Thyroid gland (tissue), 4 donors: ENCODE measurements around the gene SLC38A10. TPM values are rescaled to one million over a fixed set of nuclear protein-coding genes. Genes with fewer than 3 reads are reported as not detected.
"Not testable (repeated sequence)": the region's sequence is repeated elsewhere in the genome, so short reads cannot be mapped to it uniquely, and the experiment has no call there.

Experiments used
- DNase-seq, 2 donors: peaks; one replicate each; pipeline ENCODE4 v3.0.0-alpha.2; 2019
- H3K27ac ChIP-seq, 3 donors: fragments of 200-600 bp; sonication (generic); 1 replicate in 2 of 3; 2 replicates in 1 of 3; pipeline ENCODE4 v1.5.1; 2016 to 2019; ENCODE audit warnings: mild to moderate bottlenecking in 1 of 3, moderate library complexity in 1 of 3
- H3K27me3 ChIP-seq: fragments of 200-600 bp; sonication (generic); one replicate; pipeline ENCODE4 v1.5.1; 2019
- H3K36me3 ChIP-seq, 2 donors: fragments of 200-600 bp; sonication (generic); one replicate each; pipeline ENCODE4 v1.5.1; 2016 to 2019
- H3K4me1 ChIP-seq, 2 donors: fragments of 200-600 bp; sonication (generic); one replicate each; pipeline ENCODE4 v1.5.1; 2017 to 2019
- H3K4me3 ChIP-seq, 3 donors: fragments of 200-600 bp; sonication (generic); replicated peaks in 1 of 3; 1 replicate in 2 of 3; 2 replicates in 1 of 3; pipeline ENCODE4 v1.5.1; 2016; ENCODE audit warnings: mild to moderate bottlenecking in 1 of 3
- H3K9me3 ChIP-seq: fragments of 200-600 bp; sonication (generic); one replicate; pipeline ENCODE4 v1.5.1; 2017
- POLR2A ChIP-seq, 2 donors: fragments of 450-650 bp; IDR thresholded peaks; one replicate each; pipeline ENCODE4 v1.6.1; 2017; ENCODE audit warnings: antibody characterized with exemption in 2 of 2, mild to moderate bottlenecking in 2 of 2, moderate library complexity in 1 of 2
- WGBS, 2 donors: methylation state at CpG; one replicate each; pipeline ENCODE4 v1.1.5; 2017; 5-methylcytosine and 5-hydroxymethylcytosine counted together
- intact Hi-C: fragments of 100-400 bp; cut with DNase I; formaldehyde crosslinking; loops from one replicate; pipeline ENCODE4 v1.15.1; 2023
- total RNA-seq, 4 donors: library from RNA; depleted of rRNA; stranded (reverse); fragments of >200 nt; gene quantifications; one replicate each; pipeline ENCODE4 v1.2.3, GENCODE V29; 2016
- TF ChIP-seq, protein P1 (sequence below), 6 experiments: fragments of 200-600 bp in 3 of 6; fragments of 450-650 bp in 3 of 6; sonication (generic) in 3 of 6; IDR thresholded peaks; one replicate each; pipeline ENCODE4 v1.5.1; 2016 to 2019; ENCODE audit warnings: antibody characterized with exemption in 6 of 6, mild to moderate bottlenecking in 2 of 6, inconsistent platforms in 1 of 6, moderate library complexity in 1 of 6

SLC38A10 gene
- total RNA-seq, 4 donors from 2014 or later, result 81.8 to 140 (median 121) TPM

- no peak for DNase-seq
- no peak for TF ChIP-seq POLR2A (IDR thresholded peaks at IDR 0.05)
- TF ChIP-seq, protein P1, sequence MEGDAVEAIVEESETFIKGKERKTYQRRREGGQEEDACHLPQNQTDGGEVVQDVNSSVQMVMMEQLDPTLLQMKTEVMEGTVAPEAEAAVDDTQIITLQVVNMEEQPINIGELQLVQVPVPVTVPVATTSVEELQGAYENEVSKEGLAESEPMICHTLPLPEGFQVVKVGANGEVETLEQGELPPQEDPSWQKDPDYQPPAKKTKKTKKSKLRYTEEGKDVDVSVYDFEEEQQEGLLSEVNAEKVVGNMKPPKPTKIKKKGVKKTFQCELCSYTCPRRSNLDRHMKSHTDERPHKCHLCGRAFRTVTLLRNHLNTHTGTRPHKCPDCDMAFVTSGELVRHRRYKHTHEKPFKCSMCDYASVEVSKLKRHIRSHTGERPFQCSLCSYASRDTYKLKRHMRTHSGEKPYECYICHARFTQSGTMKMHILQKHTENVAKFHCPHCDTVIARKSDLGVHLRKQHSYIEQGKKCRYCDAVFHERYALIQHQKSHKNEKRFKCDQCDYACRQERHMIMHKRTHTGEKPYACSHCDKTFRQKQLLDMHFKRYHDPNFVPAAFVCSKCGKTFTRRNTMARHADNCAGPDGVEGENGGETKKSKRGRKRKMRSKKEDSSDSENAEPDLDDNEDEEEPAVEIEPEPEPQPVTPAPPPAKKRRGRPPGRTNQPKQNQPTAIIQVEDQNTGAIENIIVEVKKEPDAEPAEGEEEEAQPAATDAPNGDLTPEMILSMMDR (IDR thresholded peaks at IDR 0.05), result no peak
- WGBS, 2 donors, result 94 to 96% methylated on average over 9 of the region's 9 CpGs
- Histone ChIP-seq H3K27ac (no peak overlapping the region), H3K4me3 (no peak overlapping the region), H3K4me1 (peaks cover 0 to 2% of the 10 kb centered on the region in 2 donors), H3K36me3 (peaks cover 13 to 30% of the 10 kb centered on the region in 2 donors), H3K9me3 (no peaks in the 10 kb centered on the region), H3K27me3 (no peaks in the 10 kb centered on the region)
- intact Hi-C loops, result loop anchor here (10.0 kb wide), 1 partner anchor 194 kb away; the partner anchor contains the start of gene BAIAP2
These were observed 66.7 kb downstream of the SLC38A10 start for GRCh38 chr17:81228420-81228819.

DNA sequence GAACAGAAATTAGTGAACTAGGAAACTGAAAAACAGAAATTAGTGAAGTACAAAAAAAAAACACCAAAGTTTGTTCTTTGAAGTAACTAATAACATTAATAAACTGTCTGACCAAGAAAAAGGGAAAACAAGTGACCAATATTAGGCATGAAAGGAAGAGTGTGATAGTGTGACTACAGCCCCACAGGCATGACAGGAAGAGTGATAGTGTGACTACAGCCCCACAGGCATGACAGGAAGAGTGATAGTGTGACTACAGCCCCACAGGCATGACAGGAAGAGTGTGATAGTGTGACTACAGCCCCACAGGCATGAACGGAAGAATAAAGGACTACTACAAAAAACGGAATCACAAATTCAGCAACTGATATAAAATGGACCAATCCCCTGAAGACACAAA, 67.5 kb downstream of the SLC38A10 start:
- not testable (repeated sequence) for H3K4me3 ChIP-seq, H3K27me3 ChIP-seq, H3K4me1 ChIP-seq, H3K27ac ChIP-seq, H3K9me3 ChIP-seq, DNase-seq
- H3K36me3 ChIP-seq, result peaks cover 10 to 28% of the 10 kb centered on the region in 2 donors
- 85 to 88% methylated on average over 2 of the region's 2 CpGs for WGBS, 2 donors
- intact Hi-C loops, result loop anchor here (10.0 kb wide), 1 partner anchor 193 kb away; the partner anchor contains the start of gene BAIAP2

- TF ChIP-seq, protein P1 (IDR thresholded peaks at IDR 0.05), result no peak
- no peak for TF ChIP-seq POLR2A (IDR thresholded peaks at IDR 0.05)
- Histone ChIP-seq H3K4me3 (peak overlapping the region in 1 of 3 donors; percentile 19), H3K4me1 (peaks cover 12 to 16% of the 10 kb centered on the region in 2 donors), H3K36me3 (peaks cover 0 to 3% of the 10 kb centered on the region in 2 donors), H3K27ac (no peak overlapping the region), H3K27me3 (no peaks in the 10 kb centered on the region), H3K9me3 (no peaks in the 10 kb centered on the region)
- WGBS, 2 donors, result 27 to 36% methylated on average over 11 of the region's 11 CpGs
- DNase-seq, result peak in 1 of 2 donors; percentile 19
- intact Hi-C loops, result loop anchor here (10.0 kb wide), 1 partner anchor 189 kb away; the partner anchor contains the start of gene BAIAP2
These were observed 71.4 kb downstream of the SLC38A10 start for GRCh38 chr17:81223762-81224130.

GRCh38 chr17:81222906-81223761, 72.0 kb downstream of the SLC38A10 start, which contains the start of gene CEP131:
Gene CEP131 (minus strand): TSS chr17:81222965. CDS start chr17:81220056, 2,909 bp downstream.
- H3K4me1 ChIP-seq, result peaks cover 12 to 16% of the 10 kb centered on the region in 2 donors
- 4% methylated on average over 31 to 44 of the region's 79 CpGs for WGBS, 2 donors
- intact Hi-C loops, result loop anchor here (10.0 kb wide), 1 partner anchor 188 kb away; the partner anchor contains the start of gene BAIAP2
- DNase-seq, result peak; percentile 99
- TF ChIP-seq, protein P1 (IDR thresholded peaks at IDR 0.05), result no peak
- TF ChIP-seq POLR2A (IDR thresholded peaks at IDR 0.05), result peak in 1 of 2 donors; percentile 39
- H3K9me3 ChIP-seq, result no peaks in the 10 kb centered on the region
- no peak within 1 kb of the TSS for H3K27ac ChIP-seq
- peak within 1 kb of the TSS in 2 of 3 donors; percentile 58 to 62 for H3K4me3 ChIP-seq
- no peaks in the 10 kb centered on the region for H3K27me3 ChIP-seq
- peaks cover 0 to 3% of the 10 kb centered on the region in 2 donors for H3K36me3 ChIP-seq

DNA sequence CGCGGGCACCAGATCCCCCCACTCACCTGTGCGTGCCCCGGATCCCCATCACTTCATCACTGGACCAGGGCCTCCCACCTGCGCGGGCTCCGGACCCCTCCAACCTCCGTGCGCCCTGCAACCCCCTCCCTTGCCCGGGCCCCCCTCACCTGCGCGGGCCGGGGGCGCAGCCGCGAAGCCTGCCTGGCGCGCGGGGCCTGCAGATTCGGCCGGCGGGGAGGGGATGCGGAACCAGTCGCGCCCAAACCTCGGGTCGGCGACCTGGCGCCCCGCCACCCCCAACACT, 72.5 kb downstream of the SLC38A10 start:
- Histone ChIP-seq H3K4me3 (peak overlapping the region in 2 of 3 donors; percentile 58 to 62), H3K27me3 (no peaks in the 10 kb centered on the region), H3K27ac (no peak overlapping the region), H3K9me3 (no peaks in the 10 kb centered on the region), H3K36me3 (peaks cover 0 to 3% of the 10 kb centered on the region in 2 donors), H3K4me1 (peaks cover 12 to 16% of the 10 kb centered on the region in 2 donors)
- WGBS, 2 donors, result 0 to 7% methylated on average over 4 of the region's 30 CpGs
- intact Hi-C loops, result loop anchor here (10.0 kb wide), 1 partner anchor 188 kb away; the partner anchor contains the start of gene BAIAP2
- DNase-seq, result no peak
- TF ChIP-seq, protein P1 (IDR thresholded peaks at IDR 0.05), result no peak
- no peak for TF ChIP-seq POLR2A (IDR thresholded peaks at IDR 0.05)
